HepG2 (cell line): ENCODE data around the gene FCGR3B.
"Not testable (repeated sequence)": the region's sequence is repeated elsewhere in the genome, so short reads cannot be mapped to it uniquely, and the experiment has no call there.

ENCODE experiments used
- EZH2 ChIP-seq: conservative IDR thresholded peaks from 2 replicates; pipeline ENCODE4 v1.6.1; 2012; ENCODE audit warnings: mild to moderate bottlenecking, low read depth, low read length, moderate library complexity
- GABPA ChIP-seq, 2 experiments: IDR thresholded peaks; 2 replicates each; pipeline ENCODE4 v1.6.1; 2011 to 2016; ENCODE audit warnings: low read depth in 2 of 2, low read length in 1 of 2, missing biosample characterization in 1 of 2, missing genetic modification characterization in 1 of 2
- GLI4 ChIP-seq: sonication (generic); formaldehyde crosslinking; IDR thresholded peaks from 2 replicates; pipeline ENCODE4 v1.5.1; 2020; ENCODE audit warnings: missing genetic modification reagents, mild to moderate bottlenecking, moderate library complexity, borderline replicate concordance
- POLR2A ChIP-seq, 2 experiments: IDR thresholded peaks; 2 replicates each; pipeline ENCODE4 v1.6.1; 2011; ENCODE audit warnings: low read depth in 2 of 2, low read length in 2 of 2, mild to moderate bottlenecking in 1 of 2, moderate library complexity in 1 of 2; ENCODE audit not compliant: insufficient read depth in 1 of 2
- SRSF1 ChIP-seq: fragments of 200-400 bp; formaldehyde crosslinking; optimal IDR thresholded peaks from 2 replicates; pipeline ENCODE3; 2017; ENCODE audit warnings: mild to moderate bottlenecking, low read depth, low read length, moderate library complexity
- ZNF414 ChIP-seq: sonication (generic); formaldehyde crosslinking; IDR thresholded peaks from 2 replicates; pipeline ENCODE4 v1.5.0; 2020; ENCODE audit warnings: missing genetic modification reagents
- ZNF850 ChIP-seq: sonication (generic); formaldehyde crosslinking; conservative IDR thresholded peaks from 2 replicates; pipeline ENCODE4 v1.9.0; 2021; ENCODE audit warnings: mild to moderate bottlenecking, missing genetic modification reagents

GRCh38 chr1:161626445-161627146 lies 4.4 kb downstream of the FCGR3B start:
- TF ChIP-seq GABPA (IDR thresholded peaks at IDR 0.05; ENCODE audit: low read depth, low read length); GABPA (CRISPR knock-in tag; IDR thresholded peaks at IDR 0.05; ENCODE audit: low read depth); ZNF850; ZNF414 (CRISPR knock-in tag); POLR2A (IDR thresholded peaks at IDR 0.05; ENCODE audit: insufficient read depth in 1 of 2, low read depth in 2 of 2, low read length in 2 of 2); EZH2; GLI4 (CRISPR knock-in tag); SRSF1: not testable (repeated sequence)
